Measurements from ENCODE around the gene AKR7A3. TPM values are rescaled to one million over a fixed set of nuclear protein-coding genes. Genes with fewer than 3 reads are reported as not detected.
"Not testable (repeated sequence)": the region's sequence is repeated elsewhere in the genome, so short reads cannot be mapped to it uniquely, and the experiment has no call there.

AKR7A3 gene
- polyA plus RNA-seq, 1 of the 3 experiments (the other 2 are of a cell fraction): 0.38 TPM

GRCh38 chr1:19305880-19306279, 17.3 kb upstream of the AKR7A3 start:
- no peak overlapping the region for H3K27ac ChIP-seq (ENCODE audit: low read depth in 2 of 2, low read length in 1 of 2)
- TF ChIP-seq FOXM1 (IDR thresholded peaks at IDR 0.05; ENCODE audit: low read depth) (no peak), CHD2 (IDR thresholded peaks at IDR 0.05; ENCODE audit: low read length, partially characterized antibody) (no peak), ELF1 (IDR thresholded peaks at IDR 0.05) (no peak)
- peaks cover 3 to 4% of the 10 kb centered on the region in 2 experiments; a peak in 1 of 4 replicates for H3K4me1 ChIP-seq (ENCODE audit: control insufficient read depth in 1 of 2, insufficient read depth in 2 of 2, low read depth in 1 of 2, low read length in 1 of 2)
- peaks cover 16% of the 10 kb centered on the region for H4K20me1 ChIP-seq (ENCODE audit: insufficient read depth)
- peaks cover 20 to 36% of the 10 kb centered on the region in 2 experiments for H3K36me3 ChIP-seq (replicated peaks in 1 of 2; ENCODE audit: control insufficient read depth in 1 of 2, insufficient read depth in 2 of 2, low read length in 1 of 2)
- no peaks in the 10 kb centered on the region for H3F3A ChIP-seq (replicated peaks; ENCODE audit: insufficient read depth)
- H3K4me2 ChIP-seq: no peak overlapping the region
- DNase-seq: no peak
- no peak overlapping the region for H3K9ac ChIP-seq
- no peaks in the 10 kb centered on the region for H3K27me3 ChIP-seq (ENCODE audit: insufficient read depth)
- ChIA-PET CTCF (no interaction called here), POLR2A (no interaction called here)
- no peaks in the 10 kb centered on the region for H3K9me2 ChIP-seq
- WGBS (ENCODE audit: low lambda C conversion rate): 100% methylated on average over 4 of the region's 11 CpGs
- no peaks in the 10 kb centered on the region for H3K9me3 ChIP-seq
- H3K4me3 ChIP-seq (ENCODE audit: low read depth in 2 of 2, low read length in 1 of 2): no peak overlapping the region
- peaks cover 23% of the 10 kb centered on the region for H3K79me2 ChIP-seq (ENCODE audit: insufficient read depth)
- H2AFZ ChIP-seq (ENCODE audit: low read depth): no peak overlapping the region

DNA sequence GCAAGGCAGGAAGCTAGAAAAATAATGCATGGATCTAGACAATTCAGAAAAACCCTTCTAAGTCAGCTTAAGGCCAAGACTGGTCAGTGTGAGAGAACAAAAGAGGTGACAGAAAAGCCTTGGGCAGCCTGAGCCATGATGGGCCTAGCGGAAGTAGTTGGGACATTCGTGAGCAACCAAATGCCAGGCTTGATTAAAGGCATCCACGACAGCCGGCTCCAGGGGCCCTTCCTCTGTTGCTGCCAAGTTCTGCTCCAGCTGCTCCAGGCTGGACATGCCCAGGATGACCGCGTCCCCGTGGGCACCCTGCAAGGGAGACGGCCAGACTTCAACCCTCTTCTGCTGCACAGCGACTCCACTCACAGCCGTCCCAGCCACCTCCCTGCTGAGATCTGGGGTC, 15.5 kb upstream of the AKR7A3 start:
- DNase-seq; H3K27me3 ChIP-seq (ENCODE audit: insufficient read depth); H3K4me1 ChIP-seq (ENCODE audit: control insufficient read depth in 1 of 2, insufficient read depth in 2 of 2, low read depth in 1 of 2, low read length in 1 of 2); H3K4me3 ChIP-seq (ENCODE audit: low read depth in 2 of 2, low read length in 1 of 2); H2AFZ ChIP-seq (ENCODE audit: low read depth); H4K20me1 ChIP-seq (ENCODE audit: insufficient read depth); H3K79me2 ChIP-seq (ENCODE audit: insufficient read depth); H3K27ac ChIP-seq (ENCODE audit: low read depth in 2 of 2, low read length in 1 of 2); H3K9me3 ChIP-seq; H3K9me2 ChIP-seq; H3K4me2 ChIP-seq; H3F3A ChIP-seq (replicated peaks; ENCODE audit: insufficient read depth); POLR2A ChIA-PET; H3K9ac ChIP-seq: not testable (repeated sequence)
- peaks cover 20 to 36% of the 10 kb centered on the region in 2 experiments for H3K36me3 ChIP-seq (replicated peaks in 1 of 2; ENCODE audit: control insufficient read depth in 1 of 2, insufficient read depth in 2 of 2, low read length in 1 of 2)
- 99% methylated on average over 8 of the region's 10 CpGs for WGBS (ENCODE audit: low lambda C conversion rate)
- CTCF ChIA-PET: interaction anchor here (0.9 kb wide), 1 partner anchor 350 kb away, joined by 3 read pairs; no protein-coding TSS in a partner anchor

GRCh38 chr1:19300211-19300610, 11.6 kb upstream of the AKR7A3 start:
- TF ChIP-seq GABPA (IDR thresholded peaks at IDR 0.05; ENCODE audit: low read depth): no peak
- TF ChIP-seq FOXM1 (IDR thresholded peaks at IDR 0.05; ENCODE audit: low read depth): no peak
- TF ChIP-seq IRF3 (IDR thresholded peaks at IDR 0.05; ENCODE audit: low read depth, low read length): no peak
- no peak for TF ChIP-seq GATA2 (CRISPR knock-in tag; IDR thresholded peaks at IDR 0.05)
- TF ChIP-seq RFX5 (IDR thresholded peaks at IDR 0.05; ENCODE audit: low read length): no peak
- TF ChIP-seq SMC3 (IDR thresholded peaks at IDR 0.05; ENCODE audit: low read depth, low read length): no peak
- no peak for TF ChIP-seq TAF1 (IDR thresholded peaks at IDR 0.05; ENCODE audit: borderline replicate concordance, low read depth, low read length)
- no peak for TF ChIP-seq FOXJ3 (CRISPR knock-in tag; IDR thresholded peaks at IDR 0.05)
- TF ChIP-seq MEF2A (IDR thresholded peaks at IDR 0.05; ENCODE audit: borderline replicate concordance, low read depth): no peak
- no peak for TF ChIP-seq SIN3A (IDR thresholded peaks at IDR 0.05; ENCODE audit: borderline replicate concordance, low read depth, low read length)
- TF ChIP-seq, protein P1, sequence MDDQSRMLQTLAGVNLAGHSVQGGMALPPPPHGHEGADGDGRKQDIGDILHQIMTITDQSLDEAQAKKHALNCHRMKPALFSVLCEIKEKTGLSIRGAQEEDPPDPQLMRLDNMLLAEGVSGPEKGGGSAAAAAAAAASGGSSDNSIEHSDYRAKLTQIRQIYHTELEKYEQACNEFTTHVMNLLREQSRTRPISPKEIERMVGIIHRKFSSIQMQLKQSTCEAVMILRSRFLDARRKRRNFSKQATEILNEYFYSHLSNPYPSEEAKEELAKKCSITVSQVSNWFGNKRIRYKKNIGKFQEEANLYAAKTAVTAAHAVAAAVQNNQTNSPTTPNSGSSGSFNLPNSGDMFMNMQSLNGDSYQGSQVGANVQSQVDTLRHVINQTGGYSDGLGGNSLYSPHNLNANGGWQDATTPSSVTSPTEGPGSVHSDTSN (IDR thresholded peaks at IDR 0.05): no peak
- no peak for DNase-seq
- Histone ChIP-seq H3K4me3 (ENCODE audit: low read depth in 2 of 2, low read length in 1 of 2) (no peak overlapping the region), H3K9ac (no peak overlapping the region), H3K79me2 (ENCODE audit: insufficient read depth) (no peaks in the 10 kb centered on the region), H3F3A (replicated peaks; ENCODE audit: insufficient read depth) (no peaks in the 10 kb centered on the region), H3K9me2 (no peaks in the 10 kb centered on the region), H3K36me3 (replicated peaks in 1 of 2; ENCODE audit: control insufficient read depth in 1 of 2, insufficient read depth in 2 of 2, low read length in 1 of 2) (peaks cover 13 to 22% of the 10 kb centered on the region in 2 experiments), H3K27me3 (ENCODE audit: insufficient read depth) (no peaks in the 10 kb centered on the region), H3K4me1 (ENCODE audit: control insufficient read depth in 1 of 2, insufficient read depth in 2 of 2, low read depth in 1 of 2, low read length in 1 of 2) (no peaks in the 10 kb centered on the region), H4K20me1 (ENCODE audit: insufficient read depth) (no peaks in the 10 kb centered on the region), H3K4me2 (no peak overlapping the region), H2AFZ (ENCODE audit: low read depth) (no peak overlapping the region), H3K27ac (ENCODE audit: low read depth in 2 of 2, low read length in 1 of 2) (no peak overlapping the region), H3K9me3 (peaks cover 1% of the 10 kb centered on the region; the same call in 1 of the 2 replicates)
- 90% methylated on average over 2 of the region's 2 CpGs for WGBS (ENCODE audit: low lambda C conversion rate)
- ChIA-PET CTCF (no interaction called here), POLR2A (no interaction called here)
